ENCODE measurements around the gene DGCR8. TPM values are rescaled to one million over a fixed set of nuclear protein-coding genes. Genes with fewer than 3 reads are reported as not detected.

The DGCR8 gene
- total and polyA plus RNA-seq, 12 donors: 8.3 to 26.3 (median 14.0) TPM

DNA sequence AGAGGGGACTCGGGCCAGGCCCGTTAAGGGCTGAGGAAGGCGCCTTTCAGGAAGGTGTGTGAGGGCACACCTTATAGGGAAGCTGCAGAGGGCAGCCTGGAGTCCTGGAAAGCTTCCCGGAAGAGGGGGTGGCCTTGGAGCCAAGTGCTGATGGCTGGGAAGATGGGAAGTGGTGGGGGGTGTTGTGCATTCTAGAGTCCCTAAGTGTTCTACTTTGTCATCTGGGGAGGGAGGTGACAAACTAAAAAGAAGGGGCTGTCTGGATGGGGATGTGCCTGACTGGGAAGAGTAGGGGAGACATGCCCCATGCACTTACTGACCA, 58.3 kb downstream of the DGCR8 start:
- Histone ChIP-seq H3K36me3 (peaks cover 0 to 32% (median 6%) of the 10 kb centered on the region in 9 donors), H3K27me3 (no peaks in the 10 kb centered on the region), H3K27ac (peak overlapping the region in 9 of 10 donors; percentile 29 to 79 (median 73)), H3K4me3 (no peak overlapping the region), H3K4me1 (peaks cover 47 to 57% (median 54%) of the 10 kb centered on the region in 9 donors), H3K9me3 (no peaks in the 10 kb centered on the region)
- ATAC-seq (peak; percentile 6 to 49 (median 18)), DNase-seq (no peak)
- TF ChIP-seq, protein P1, sequence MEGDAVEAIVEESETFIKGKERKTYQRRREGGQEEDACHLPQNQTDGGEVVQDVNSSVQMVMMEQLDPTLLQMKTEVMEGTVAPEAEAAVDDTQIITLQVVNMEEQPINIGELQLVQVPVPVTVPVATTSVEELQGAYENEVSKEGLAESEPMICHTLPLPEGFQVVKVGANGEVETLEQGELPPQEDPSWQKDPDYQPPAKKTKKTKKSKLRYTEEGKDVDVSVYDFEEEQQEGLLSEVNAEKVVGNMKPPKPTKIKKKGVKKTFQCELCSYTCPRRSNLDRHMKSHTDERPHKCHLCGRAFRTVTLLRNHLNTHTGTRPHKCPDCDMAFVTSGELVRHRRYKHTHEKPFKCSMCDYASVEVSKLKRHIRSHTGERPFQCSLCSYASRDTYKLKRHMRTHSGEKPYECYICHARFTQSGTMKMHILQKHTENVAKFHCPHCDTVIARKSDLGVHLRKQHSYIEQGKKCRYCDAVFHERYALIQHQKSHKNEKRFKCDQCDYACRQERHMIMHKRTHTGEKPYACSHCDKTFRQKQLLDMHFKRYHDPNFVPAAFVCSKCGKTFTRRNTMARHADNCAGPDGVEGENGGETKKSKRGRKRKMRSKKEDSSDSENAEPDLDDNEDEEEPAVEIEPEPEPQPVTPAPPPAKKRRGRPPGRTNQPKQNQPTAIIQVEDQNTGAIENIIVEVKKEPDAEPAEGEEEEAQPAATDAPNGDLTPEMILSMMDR (IDR thresholded peaks at IDR 0.05): no peak
- 23 to 36% methylated on average over 4 of the region's 4 CpGs for WGBS, 2 donors
- intact Hi-C loops (cut with DNase I): loop anchor here in 1 of 10 donors (10.0 kb wide), 1 partner anchor 174 kb away; no protein-coding TSS in a partner anchor

DNA sequence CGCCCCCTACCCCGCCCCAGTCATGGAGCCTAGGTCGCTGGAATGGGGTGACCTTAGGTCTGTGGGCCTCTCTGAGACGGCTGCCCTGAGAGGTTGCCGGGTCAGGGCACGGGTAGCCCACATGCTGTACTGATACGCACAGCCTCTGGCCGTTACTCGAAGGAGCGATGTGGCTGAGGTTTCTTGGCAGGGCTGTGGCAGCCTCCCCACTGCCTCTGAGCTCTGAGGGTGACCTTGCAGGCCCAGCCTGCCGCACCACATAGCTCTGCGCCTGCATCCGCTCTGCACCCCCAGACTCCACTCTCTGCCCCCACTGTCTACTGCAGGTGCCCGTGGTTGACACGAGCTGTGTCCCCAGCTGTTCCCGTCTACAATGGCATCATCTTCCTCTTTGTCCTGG, 58.8 kb downstream of the DGCR8 start:
- TF ChIP-seq, protein P1 (IDR thresholded peaks at IDR 0.05): no peak
- intact Hi-C loops (cut with DNase I): loop anchor here in 1 of 10 donors (10.0 kb wide), 1 partner anchor 174 kb away; no protein-coding TSS in a partner anchor
- Histone ChIP-seq H3K36me3 (peaks cover 0 to 37% (median 6%) of the 10 kb centered on the region in 9 donors), H3K4me3 (no peak overlapping the region), H3K4me1 (peaks cover 43 to 52% (median 50%) of the 10 kb centered on the region in 9 donors), H3K9me3 (no peaks in the 10 kb centered on the region), H3K27me3 (no peaks in the 10 kb centered on the region), H3K27ac (peak overlapping the region in 8 of 10 donors; percentile 12 to 79 (median 71))
- DNase-seq (no peak), ATAC-seq (peak in 6 of 8 donors; percentile 1 to 17 (median 8))
- 72 to 81% methylated on average over 16 of the region's 16 CpGs for WGBS, 2 donors

DNA sequence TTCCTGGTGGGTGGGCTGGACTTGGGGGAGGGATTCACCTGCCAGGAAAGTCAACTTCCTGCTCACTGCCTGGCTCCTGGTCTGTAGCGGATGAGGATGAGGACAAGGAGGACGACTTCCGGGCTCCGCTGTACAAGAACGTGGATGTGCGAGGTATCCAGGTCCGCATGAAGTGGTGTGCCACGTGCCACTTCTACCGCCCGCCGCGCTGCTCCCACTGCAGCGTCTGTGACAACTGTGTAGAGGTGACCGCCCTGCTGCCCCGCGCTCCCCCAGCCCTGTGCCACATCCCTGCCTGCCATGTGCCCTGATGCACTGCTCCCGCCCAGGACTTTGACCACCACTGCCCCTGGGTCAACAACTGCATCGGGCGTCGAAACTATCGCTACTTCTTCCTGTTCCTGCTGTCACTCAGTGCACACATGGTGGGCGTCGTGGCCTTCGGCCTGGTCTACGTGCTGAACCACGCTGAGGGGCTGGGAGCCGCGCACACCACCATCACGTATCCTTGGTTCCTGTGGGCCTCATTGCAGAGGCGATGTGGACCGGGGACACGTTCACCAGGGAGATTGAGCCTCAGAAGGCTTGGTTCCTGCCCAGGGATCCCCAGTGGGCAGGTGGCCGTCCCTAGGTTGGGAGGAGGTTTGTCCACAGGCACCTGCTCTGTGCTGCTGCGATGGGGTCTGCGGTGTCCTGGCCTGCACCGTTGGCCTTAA, 59.5 kb downstream of the DGCR8 start:
- intact Hi-C loops (cut with DNase I): loop anchor here in 1 of 10 donors (10.0 kb wide), 1 partner anchor 175 kb away; no protein-coding TSS in a partner anchor
- 95 to 96% methylated on average over 36 of the region's 36 CpGs for WGBS, 2 donors
- DNase-seq: no peak

DNA sequence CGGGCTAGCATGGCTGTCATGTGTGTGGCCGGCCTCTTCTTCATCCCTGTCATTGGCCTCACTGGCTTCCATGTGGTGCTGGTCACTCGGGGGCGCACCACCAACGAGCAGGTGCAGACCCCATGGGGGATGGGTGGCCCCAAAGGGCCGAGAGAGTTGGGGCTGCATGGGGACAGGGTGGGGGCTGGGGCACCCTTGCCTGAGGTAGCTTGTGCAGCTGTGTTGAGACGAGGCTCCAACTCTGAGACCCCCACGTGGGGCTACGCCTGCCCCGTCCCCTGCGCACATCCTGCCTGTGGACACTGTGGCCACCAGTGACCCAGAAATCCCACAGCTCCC, 60.0 kb downstream of the DGCR8 start:
- intact Hi-C loops (cut with DNase I): no loop called here
- no peak for DNase-seq
- no peak for ATAC-seq
- Histone ChIP-seq H3K27ac (no peak overlapping the region), H3K4me3 (no peak overlapping the region), H3K4me1 (peaks cover 37 to 40% (median 38%) of the 10 kb centered on the region in 9 donors), H3K27me3 (no peaks in the 10 kb centered on the region), H3K9me3 (no peaks in the 10 kb centered on the region), H3K36me3 (peaks cover 0 to 49% (median 6%) of the 10 kb centered on the region in 9 donors)
- TF ChIP-seq, protein P1 (IDR thresholded peaks at IDR 0.05): no peak
- 84 to 93% methylated on average over 11 of the region's 11 CpGs for WGBS, 2 donors

More for the DNA sequence above, 59.5 kb downstream of the DGCR8 start:
- no peaks in the 10 kb centered on the region for H3K27me3 ChIP-seq
- ATAC-seq: no peak
- TF ChIP-seq, protein P1 (IDR thresholded peaks at IDR 0.05): no peak
- H3K9me3 ChIP-seq: no peaks in the 10 kb centered on the region
- peaks cover 38 to 45% (median 43%) of the 10 kb centered on the region in 9 donors for H3K4me1 ChIP-seq
- H3K36me3 ChIP-seq: peaks cover 0 to 43% (median 6%) of the 10 kb centered on the region in 9 donors
- peak overlapping the region in 1 of 10 donors; percentile 73 for H3K27ac ChIP-seq
- H3K4me3 ChIP-seq: no peak overlapping the region

Data from heart right ventricle (tissue), 16 donors.